ENCODE results near the gene CBL. TPM values are rescaled to one million over a fixed set of nuclear protein-coding genes. Genes with fewer than 3 reads are reported as not detected.

Gene CBL
- total RNA-seq, 1 experiment from 2014 or later = 35.5 TPM

DNA sequence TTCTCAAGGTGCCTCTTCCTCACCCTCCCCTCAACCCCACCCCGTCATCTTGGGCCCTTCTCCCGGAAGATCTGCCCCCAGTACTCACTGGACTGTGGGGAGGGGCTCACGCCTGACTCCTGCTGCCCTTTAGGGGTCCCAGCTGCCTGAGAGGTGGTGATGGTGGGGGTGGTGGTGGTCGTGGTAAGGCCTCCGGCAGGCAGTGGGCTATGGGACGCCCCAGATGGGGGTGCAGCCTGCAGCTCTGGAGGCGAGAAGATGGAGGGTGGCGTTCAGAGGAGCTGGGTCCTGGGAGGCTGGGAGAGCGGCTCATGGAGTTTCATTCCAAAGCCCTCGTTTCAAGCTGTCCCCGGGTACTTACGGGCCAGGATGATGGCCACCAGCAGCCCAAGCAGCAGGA, 139.5 kb downstream of the CBL start:
- Mint-ChIP-seq H3K27me3 (ENCODE audit: insufficient read depth, unreplicated experiment) (peaks cover 33% of the 10 kb centered on the region), H3K4me3 (ENCODE audit: unreplicated experiment) (no peak overlapping the region), H3K9me3 (ENCODE audit: unreplicated experiment) (no peaks in the 10 kb centered on the region), H3K4me1 (ENCODE audit: insufficient read depth, unreplicated experiment) (no peaks in the 10 kb centered on the region), H3K36me3 (ENCODE audit: insufficient read depth, unreplicated experiment) (no peaks in the 10 kb centered on the region), H3K27ac (ENCODE audit: low read depth, unreplicated experiment) (no peak overlapping the region)
- ChIA-PET CTCF (interaction anchor here (1.0 to 5.8 kb wide), 3 partner anchors 10 to 13 kb away, joined by 3 to 30 read pairs (median 3); partner anchors contain the start of gene RNF26), POLR2A (no interaction called here)
- no peak for DNase-seq (ENCODE audit: unreplicated experiment)
- no TSS peak for BruUV-seq (replicated peaks)
- intact Hi-C loops (cut with micrococcal nuclease) = no loop called here
- TF ChIP-seq, protein P1, sequence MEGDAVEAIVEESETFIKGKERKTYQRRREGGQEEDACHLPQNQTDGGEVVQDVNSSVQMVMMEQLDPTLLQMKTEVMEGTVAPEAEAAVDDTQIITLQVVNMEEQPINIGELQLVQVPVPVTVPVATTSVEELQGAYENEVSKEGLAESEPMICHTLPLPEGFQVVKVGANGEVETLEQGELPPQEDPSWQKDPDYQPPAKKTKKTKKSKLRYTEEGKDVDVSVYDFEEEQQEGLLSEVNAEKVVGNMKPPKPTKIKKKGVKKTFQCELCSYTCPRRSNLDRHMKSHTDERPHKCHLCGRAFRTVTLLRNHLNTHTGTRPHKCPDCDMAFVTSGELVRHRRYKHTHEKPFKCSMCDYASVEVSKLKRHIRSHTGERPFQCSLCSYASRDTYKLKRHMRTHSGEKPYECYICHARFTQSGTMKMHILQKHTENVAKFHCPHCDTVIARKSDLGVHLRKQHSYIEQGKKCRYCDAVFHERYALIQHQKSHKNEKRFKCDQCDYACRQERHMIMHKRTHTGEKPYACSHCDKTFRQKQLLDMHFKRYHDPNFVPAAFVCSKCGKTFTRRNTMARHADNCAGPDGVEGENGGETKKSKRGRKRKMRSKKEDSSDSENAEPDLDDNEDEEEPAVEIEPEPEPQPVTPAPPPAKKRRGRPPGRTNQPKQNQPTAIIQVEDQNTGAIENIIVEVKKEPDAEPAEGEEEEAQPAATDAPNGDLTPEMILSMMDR (IDR thresholded peaks at IDR 0.05; ENCODE audit: unreplicated experiment) = no peak

DNA sequence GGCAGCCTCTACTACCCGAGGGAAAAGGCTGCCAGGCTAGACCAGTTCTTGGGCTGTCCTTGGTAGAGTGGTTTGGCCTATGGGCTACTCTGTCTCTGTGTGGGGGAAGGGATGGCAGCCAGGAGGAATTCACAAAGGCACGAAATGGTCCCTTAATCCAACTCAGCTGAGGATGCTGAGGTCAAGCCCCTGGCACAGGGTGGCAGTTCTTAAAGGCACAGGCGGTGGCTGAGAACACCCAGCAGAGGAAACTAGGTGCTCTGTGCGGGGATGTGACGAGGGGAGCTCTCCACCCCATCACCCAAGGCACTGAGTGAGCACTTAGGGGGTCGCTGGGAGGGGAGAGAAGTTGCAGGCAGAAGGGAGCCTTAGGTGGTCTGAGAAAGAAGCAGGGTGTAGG, 140.5 kb downstream of the CBL start, which contains the start of gene MFRP:
TSS of gene MFRP (minus strand) at position 101 of the 400 bp plus-strand sequence. CDS start 192 bp downstream, outside the sequence.
- intact Hi-C loops (cut with micrococcal nuclease) = no loop called here
- Mint-ChIP-seq H3K27ac (ENCODE audit: low read depth, unreplicated experiment) (no peak within 1 kb of the TSS), H3K9me3 (ENCODE audit: unreplicated experiment) (no peaks in the 10 kb centered on the region), H3K27me3 (ENCODE audit: insufficient read depth, unreplicated experiment) (peaks cover 23% of the 10 kb centered on the region), H3K4me1 (ENCODE audit: insufficient read depth, unreplicated experiment) (no peaks in the 10 kb centered on the region), H3K4me3 (ENCODE audit: unreplicated experiment) (no peak within 1 kb of the TSS), H3K36me3 (ENCODE audit: insufficient read depth, unreplicated experiment) (no peaks in the 10 kb centered on the region)
- POLR2A ChIA-PET = no interaction called here
- DNase-seq (ENCODE audit: unreplicated experiment) = no peak
- TF ChIP-seq, protein P1 (IDR thresholded peaks at IDR 0.05; ENCODE audit: unreplicated experiment) = no peak
- CTCF ChIA-PET = interaction anchor here (0.6 to 5.8 kb wide), 5 partner anchors 9 to 27 kb away, joined by 3 to 30 read pairs (median 9); partner anchors contain the start of gene RNF26
- BruUV-seq (replicated peaks) = no TSS peak

DNA sequence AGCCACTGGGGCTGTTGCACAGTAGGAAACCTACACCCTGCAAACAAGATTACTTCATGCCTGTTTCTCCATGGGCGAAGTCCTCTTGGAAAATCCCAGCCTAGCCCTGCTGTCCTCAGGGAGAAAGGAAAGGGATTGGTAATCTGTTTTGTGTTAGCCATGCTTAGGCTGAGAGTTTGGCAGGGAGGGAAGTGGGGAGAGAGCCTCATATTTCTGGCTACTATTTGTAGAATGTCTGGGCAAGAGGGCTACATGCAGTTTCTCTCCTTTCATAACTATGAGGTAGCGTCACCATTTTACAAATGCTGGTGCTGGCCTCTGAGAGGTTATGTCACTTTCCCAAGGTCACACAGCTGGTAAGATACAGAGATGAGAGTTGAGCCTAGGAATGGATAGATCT, 141.1 kb downstream of the CBL start:
- TF ChIP-seq, protein P1 (IDR thresholded peaks at IDR 0.05; ENCODE audit: unreplicated experiment) = no peak
- Mint-ChIP-seq H3K4me3 (ENCODE audit: unreplicated experiment) (no peak overlapping the region), H3K27ac (ENCODE audit: low read depth, unreplicated experiment) (no peak overlapping the region), H3K4me1 (ENCODE audit: insufficient read depth, unreplicated experiment) (no peaks in the 10 kb centered on the region), H3K27me3 (ENCODE audit: insufficient read depth, unreplicated experiment) (peaks cover 23% of the 10 kb centered on the region), H3K9me3 (ENCODE audit: unreplicated experiment) (no peaks in the 10 kb centered on the region), H3K36me3 (ENCODE audit: insufficient read depth, unreplicated experiment) (no peaks in the 10 kb centered on the region)
- no peak for DNase-seq (ENCODE audit: unreplicated experiment)
- intact Hi-C loops (cut with micrococcal nuclease) = no loop called here
- CTCF ChIA-PET = interaction anchor here (1.9 to 5.8 kb wide), 3 partner anchors 9 to 26 kb away, joined by 9 to 30 read pairs (median 15); no protein-coding TSS in a partner anchor
- BruUV-seq (replicated peaks) = no TSS peak
- POLR2A ChIA-PET = interaction anchor here (0.6 kb wide), 1 partner anchor 187 kb away, joined by 3 read pairs; no protein-coding TSS in a partner anchor

DNA sequence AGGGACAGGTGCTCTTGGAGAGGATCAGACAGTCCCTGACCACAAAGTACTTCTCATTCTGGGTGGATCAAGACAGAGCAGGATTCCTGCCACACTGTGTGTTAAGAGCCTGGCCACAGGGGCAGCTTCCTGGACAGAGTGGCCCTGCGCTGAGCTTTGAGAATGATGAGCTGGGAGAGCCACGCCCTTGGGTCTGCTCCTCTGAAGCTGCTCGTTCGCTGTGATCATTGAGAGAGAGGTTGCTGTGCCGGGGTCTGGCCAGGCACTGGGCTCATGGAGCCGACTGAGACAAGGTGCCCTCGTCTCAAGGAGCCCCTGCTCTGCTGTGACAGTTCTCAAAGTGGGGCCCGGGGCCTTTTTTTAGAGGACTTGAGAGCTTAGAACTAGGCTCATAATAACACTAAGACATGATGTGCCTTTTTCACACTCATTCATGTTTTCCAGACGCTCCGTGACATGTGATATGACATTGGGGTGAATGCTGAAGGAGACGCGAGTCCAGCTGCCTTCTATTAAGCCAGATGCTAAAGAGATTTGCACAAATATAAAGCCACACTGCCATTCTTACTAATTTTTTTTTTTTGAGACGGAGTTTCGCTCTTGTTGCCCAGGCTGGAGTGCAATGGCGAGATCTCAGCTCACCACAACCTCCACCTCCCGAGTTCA, 141.9 kb downstream of the CBL start:
- no peak overlapping the region for H3K4me3 Mint-ChIP-seq (ENCODE audit: unreplicated experiment)
- ChIA-PET POLR2A (interaction anchor here (0.7 kb wide), 2 partner anchors 14 to 144 kb away, joined by 3 to 4 read pairs; partner anchors contain the start of gene RNF26), CTCF (interaction anchor here (0.5 to 5.8 kb wide), 5 partner anchors 8 to 729 kb away, joined by 3 to 30 read pairs (median 9); no protein-coding TSS in a partner anchor)
- no TSS peak for BruUV-seq (replicated peaks)
- peaks cover 23% of the 10 kb centered on the region for H3K27me3 Mint-ChIP-seq (ENCODE audit: insufficient read depth, unreplicated experiment)
- intact Hi-C loops (cut with micrococcal nuclease) = no loop called here
- H3K36me3 Mint-ChIP-seq (ENCODE audit: insufficient read depth, unreplicated experiment) = no peaks in the 10 kb centered on the region
- no peak for DNase-seq (ENCODE audit: unreplicated experiment)
- H3K9me3 Mint-ChIP-seq (ENCODE audit: unreplicated experiment) = no peaks in the 10 kb centered on the region
- TF ChIP-seq, protein P1 (IDR thresholded peaks at IDR 0.05; ENCODE audit: unreplicated experiment) = no peak
- H3K4me1 Mint-ChIP-seq (ENCODE audit: insufficient read depth, unreplicated experiment) = peaks cover 6% of the 10 kb centered on the region
- H3K27ac Mint-ChIP-seq (ENCODE audit: low read depth, unreplicated experiment) = no peak overlapping the region

Data from MCF 10A (cell line).